A549 (cell line): ENCODE measurements around the gene GALNT18. TPM values are rescaled to one million over a fixed set of nuclear protein-coding genes. Genes with fewer than 3 reads are reported as not detected.

ENCODE experiments used
- ATAC-seq, 2 experiments: fragments of 200-7000 bp in 1 of 2; fragments of >200 bp in 1 of 2; cut with Nextera tagmentation in 1 of 2; cut with Tn5 transposase in 1 of 2; 3 replicates each; pipeline versions ENCODE4 v1.8.0 to v1.9.1; 2018 to 2020; ENCODE audit warnings: mild to moderate bottlenecking in 1 of 2, moderate library complexity in 1 of 2
- CTCF ChIA-PET: fragments of 300-600 bp; sonication (Branson Sonifier 250); formaldehyde crosslinking; extraction: SDS; loops from one replicate; lab custom pipeline; 2021; ENCODE audit warnings: antibody characterized with exemption, inconsistent platforms; lab: Yijun Ruan, JAX
- POLR2A ChIA-PET: fragments of 350-600 bp; formaldehyde crosslinking; extraction: SDS; loops from one replicate; lab custom pipeline; 2021; ENCODE audit warnings: antibody characterized with exemption, inconsistent platforms; lab: Yijun Ruan, JAX
- DNase-seq, 2 experiments: peaks; one replicate each; pipeline versions ENCODE4 v3.0.0 to v3.0.0-alpha.2; 2011 to 2016; ENCODE audit warnings: low read depth in 1 of 2, low spot score in 1 of 2
- FAIRE-seq: peaks from 2 replicates; lab custom pipeline; 2011; peaks lifted over from hg19 to GRCh38; lab: Jason Lieb, UNC
- H3K27ac ChIP-seq, 2 experiments: fragments of >200 bp; sonication (Bioruptor Twin); formaldehyde crosslinking; 3 replicates each; pipeline ENCODE4 v1.5.1; 2016 to 2017
- H3K4me1 ChIP-seq: fragments of >200 bp; sonication (Bioruptor Twin); formaldehyde crosslinking; 3 replicates; pipeline ENCODE4 v1.6.1; 2016
- H3K4me2 ChIP-seq: fragments of >200 bp; sonication (Bioruptor Twin); formaldehyde crosslinking; 3 replicates; pipeline ENCODE4 v1.6.1; 2016
- H3K4me3 ChIP-seq: fragments of >200 bp; sonication (Bioruptor Twin); formaldehyde crosslinking; 3 replicates; pipeline ENCODE4 v1.5.1; 2016
- H3K9me3 ChIP-seq: fragments of >200 bp; sonication (Bioruptor Twin); formaldehyde crosslinking; 3 replicates; pipeline ENCODE4 v1.6.1; 2016
- CBX8 ChIP-seq: fragments of 200-600 bp; sonication (generic); IDR thresholded peaks from 2 replicates; pipeline ENCODE4 v1.6.1; 2016
- EHMT2 ChIP-seq: fragments of 200-600 bp; sonication (generic); IDR thresholded peaks from 2 replicates; pipeline ENCODE4 v1.6.1; 2016; ENCODE audit warnings: antibody characterized with exemption, low read depth, mild to moderate bottlenecking, moderate library complexity
- FOSB ChIP-seq: fragments of 250-450 bp; sonication (Bioruptor Pico); IDR thresholded peaks from 2 replicates; pipeline ENCODE4 v1.5.0; 2020; ENCODE audit warnings: mild to moderate bottlenecking, moderate library complexity
- FOSL2 ChIP-seq, 2 experiments: fragments of 450-650 bp in 1 of 2; fragments of >200 bp in 1 of 2; sonication (Bioruptor Twin) in 1 of 2; formaldehyde crosslinking; IDR thresholded peaks; 2 replicates each; pipeline versions ENCODE4 v1.5.0 to v1.6.1; 2016 to 2020; ENCODE audit warnings: mild to moderate bottlenecking in 1 of 2, moderate library complexity in 1 of 2
- FOXS1 ChIP-seq: fragments of 250-450 bp; sonication (Bioruptor Pico); IDR thresholded peaks from 2 replicates; pipeline ENCODE4 v1.5.0; 2020; ENCODE audit warnings: mild to moderate bottlenecking, moderate library complexity
- HOXA7 ChIP-seq: fragments of 250-450 bp; sonication (Bioruptor Pico); IDR thresholded peaks from 2 replicates; pipeline ENCODE4 v1.5.0; 2020; ENCODE audit warnings: mild to moderate bottlenecking, moderate library complexity
- KDM5A ChIP-seq: fragments of 200-600 bp; sonication (generic); IDR thresholded peaks from 2 replicates; pipeline ENCODE4 v1.6.1; 2016; ENCODE audit warnings: antibody characterized with exemption, mild to moderate bottlenecking
- MYC ChIP-seq: IDR thresholded peaks from 2 replicates; pipeline ENCODE4 v1.6.1; 2012; ENCODE audit warnings: mild to moderate bottlenecking, inconsistent platforms, low read length, improper control_type of control experiment, borderline replicate concordance
- NPAS2 ChIP-seq: fragments of 250-450 bp; sonication (Bioruptor Pico); IDR thresholded peaks from 2 replicates; pipeline ENCODE4 v1.8.0; 2022; ENCODE audit warnings: mild to moderate bottlenecking, moderate library complexity, borderline replicate concordance
- RARB ChIP-seq: fragments of 250-450 bp; sonication (Bioruptor Pico); IDR thresholded peaks from 2 replicates; pipeline ENCODE4 v1.8.0; 2021; ENCODE audit warnings: mild to moderate bottlenecking, moderate library complexity
- RFX5 ChIP-seq: fragments of 450-650 bp; IDR thresholded peaks from 2 replicates; pipeline ENCODE4 v1.7.1; 2014; ENCODE audit warnings: antibody characterized with exemption, mild to moderate bottlenecking, moderate library complexity
- SREBF2 ChIP-seq: fragments of 450-650 bp; IDR thresholded peaks from 2 replicates; pipeline ENCODE4 v1.6.1; 2014; ENCODE audit warnings: mild to moderate bottlenecking, moderate library complexity
- ZFP36 ChIP-seq: fragments of 450-650 bp; IDR thresholded peaks from 2 replicates; pipeline ENCODE4 v1.6.1; 2014; ENCODE audit warnings: borderline replicate concordance; ENCODE audit not compliant: partially characterized antibody
- ZNF302 ChIP-seq: fragments of 250-450 bp; sonication (Bioruptor Pico); IDR thresholded peaks from 2 replicates; pipeline ENCODE4 v1.9.0; 2021; ENCODE audit warnings: inconsistent platforms, mild to moderate bottlenecking, moderate library complexity
- ZSCAN20 ChIP-seq: fragments of 250-450 bp; sonication (Bioruptor Pico); IDR thresholded peaks from 2 replicates; pipeline ENCODE4 v1.8.0; 2022; ENCODE audit warnings: mild to moderate bottlenecking, moderate library complexity
- WGBS: methylation state at CpG from one replicate; pipeline ENCODE4 v1.1.6; 2017; ENCODE audit errors: missing lambda C conversion rate; 5-methylcytosine and 5-hydroxymethylcytosine counted together
- polyA plus RNA-seq, 4 experiments: library from polyadenylated mRNA; depleted of rRNA in 3 of 4; stranded (reverse); fragments of >200 nt; fragmentation: RNase III in 1 of 4; extraction: RNeasy Plus Mini Kit Qiagen cat#74134 plus additional on column Dnase treatment in 1 of 4; gene quantifications; 2 replicates in 3 of 4; 3 replicates in 1 of 4; pipeline ENCODE4 v1.2.3, GENCODE V29; 2011 to 2017
- TF ChIP-seq, protein P1 (sequence below): fragments of 450-650 bp; IDR thresholded peaks from 2 replicates; pipeline ENCODE4 v1.6.1; 2014; ENCODE audit warnings: antibody characterized with exemption
- TF ChIP-seq, protein P2 (sequence below): fragments of >200 bp; sonication (Bioruptor Twin); formaldehyde crosslinking; IDR thresholded peaks from 3 replicates; pipeline ENCODE4 v1.5.1; 2016
- TF ChIP-seq, protein P3 (sequence below): fragments of >200 bp; sonication (Bioruptor Twin); formaldehyde crosslinking; IDR thresholded peaks from 3 replicates; pipeline ENCODE4 v1.6.1; 2016
- TF ChIP-seq, protein P4 (sequence below): fragments of >200 bp; sonication (Bioruptor Twin); formaldehyde crosslinking; IDR thresholded peaks from 2 replicates; pipeline ENCODE4 v1.6.1; 2016
- TF ChIP-seq, protein P5 (sequence below): IDR thresholded peaks from 2 replicates; pipeline ENCODE4 v1.6.1; 2012

Gene GALNT18
- polyA plus RNA-seq, 2 of the 4 experiments (the other 2 are of a cell fraction), result 6.7 to 16.1 TPM

DNA sequence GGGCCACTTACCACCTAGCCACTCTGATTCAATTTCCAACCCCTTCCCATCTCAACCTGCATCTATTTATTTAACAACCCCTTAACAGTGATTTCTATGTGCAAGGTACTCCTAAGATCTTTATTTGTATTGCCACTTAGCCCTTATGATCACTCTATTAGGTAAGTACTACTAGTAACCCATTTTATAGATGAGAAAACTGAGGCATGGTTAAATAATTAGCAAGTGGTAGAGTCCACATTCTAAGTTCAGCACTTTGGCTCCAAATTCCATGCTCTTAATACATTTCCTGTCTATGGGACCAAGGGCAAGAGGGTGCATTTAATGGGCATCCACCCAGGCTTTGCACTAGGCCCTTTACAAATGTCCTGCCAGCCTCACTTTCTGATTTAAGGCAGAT lies 230.6 kb downstream of the GALNT18 start:
- Histone ChIP-seq H3K4me1 (0 out of 3 replicates have a peak, but pooled peaks cover 9% of the 10 kb centered on the region), H3K9me3 (no peaks in the 10 kb centered on the region), H3K4me2 (no peak overlapping the region), H3K4me3 (no peak overlapping the region), H3K27ac (no peak overlapping the region)
- DNase-seq (no peak), ATAC-seq (no peak), FAIRE-seq (no peak)
- CTCF ChIA-PET, result no interaction called here
- POLR2A ChIA-PET, result no interaction called here
- TF ChIP-seq ZFP36 (no peak), ZSCAN20 (no peak), FOSL2 (IDR thresholded peaks at IDR 0.05) (no peak), FOSL2 (CRISPR knock-in tag; IDR thresholded peaks at IDR 0.05) (no peak), SREBF2 (no peak)
- TF ChIP-seq, protein P1, sequence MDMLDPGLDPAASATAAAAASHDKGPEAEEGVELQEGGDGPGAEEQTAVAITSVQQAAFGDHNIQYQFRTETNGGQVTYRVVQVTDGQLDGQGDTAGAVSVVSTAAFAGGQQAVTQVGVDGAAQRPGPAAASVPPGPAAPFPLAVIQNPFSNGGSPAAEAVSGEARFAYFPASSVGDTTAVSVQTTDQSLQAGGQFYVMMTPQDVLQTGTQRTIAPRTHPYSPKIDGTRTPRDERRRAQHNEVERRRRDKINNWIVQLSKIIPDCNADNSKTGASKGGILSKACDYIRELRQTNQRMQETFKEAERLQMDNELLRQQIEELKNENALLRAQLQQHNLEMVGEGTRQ, result no peak
- TF ChIP-seq, protein P2, sequence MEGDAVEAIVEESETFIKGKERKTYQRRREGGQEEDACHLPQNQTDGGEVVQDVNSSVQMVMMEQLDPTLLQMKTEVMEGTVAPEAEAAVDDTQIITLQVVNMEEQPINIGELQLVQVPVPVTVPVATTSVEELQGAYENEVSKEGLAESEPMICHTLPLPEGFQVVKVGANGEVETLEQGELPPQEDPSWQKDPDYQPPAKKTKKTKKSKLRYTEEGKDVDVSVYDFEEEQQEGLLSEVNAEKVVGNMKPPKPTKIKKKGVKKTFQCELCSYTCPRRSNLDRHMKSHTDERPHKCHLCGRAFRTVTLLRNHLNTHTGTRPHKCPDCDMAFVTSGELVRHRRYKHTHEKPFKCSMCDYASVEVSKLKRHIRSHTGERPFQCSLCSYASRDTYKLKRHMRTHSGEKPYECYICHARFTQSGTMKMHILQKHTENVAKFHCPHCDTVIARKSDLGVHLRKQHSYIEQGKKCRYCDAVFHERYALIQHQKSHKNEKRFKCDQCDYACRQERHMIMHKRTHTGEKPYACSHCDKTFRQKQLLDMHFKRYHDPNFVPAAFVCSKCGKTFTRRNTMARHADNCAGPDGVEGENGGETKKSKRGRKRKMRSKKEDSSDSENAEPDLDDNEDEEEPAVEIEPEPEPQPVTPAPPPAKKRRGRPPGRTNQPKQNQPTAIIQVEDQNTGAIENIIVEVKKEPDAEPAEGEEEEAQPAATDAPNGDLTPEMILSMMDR, result no peak

DNA sequence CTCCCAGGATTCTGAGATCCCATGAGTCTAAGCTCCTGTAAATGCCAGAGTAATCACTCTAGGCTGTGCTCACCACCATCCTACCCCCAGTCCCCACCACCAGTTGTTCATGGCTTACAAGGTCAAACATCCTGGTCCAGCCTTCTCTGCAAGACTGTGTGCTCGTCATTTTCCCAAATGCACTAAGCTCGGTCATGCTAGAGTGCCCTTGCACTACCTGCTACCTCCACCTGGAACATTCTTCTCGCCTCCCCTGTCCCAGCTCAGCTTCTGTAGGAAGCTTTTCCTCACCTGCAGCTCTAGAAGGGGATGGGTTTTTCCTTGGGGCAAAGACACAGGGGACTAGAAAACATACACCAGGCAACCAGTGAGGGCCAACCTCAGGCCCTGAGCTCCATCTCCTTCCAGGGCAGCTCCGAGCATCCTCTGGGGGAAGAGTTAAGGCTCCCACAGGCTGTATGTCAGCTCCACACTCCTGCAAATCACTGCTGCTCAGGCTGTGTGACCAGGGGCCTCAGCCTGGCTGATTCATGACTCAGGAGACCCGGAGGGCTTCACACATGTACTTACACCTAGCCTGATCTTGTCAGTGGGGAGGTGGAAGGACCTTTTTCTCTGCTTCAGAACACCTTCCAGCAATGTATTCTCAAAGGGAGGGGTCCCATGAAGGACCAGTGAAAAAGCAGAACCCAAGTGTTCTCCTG lies 231.6 kb downstream of the GALNT18 start:
- Histone ChIP-seq H3K4me1 (0 out of 3 replicates have a peak, but pooled peaks cover 8% of the 10 kb centered on the region), H3K4me3 (no peak overlapping the region), H3K4me2 (no peak overlapping the region), H3K9me3 (no peaks in the 10 kb centered on the region), H3K27ac (no peak overlapping the region)
- ATAC-seq (peak in 1 of 2 experiments; percentile 42; a peak in 2 of 6 replicates), DNase-seq (no peak), FAIRE-seq (no peak)
- CTCF ChIA-PET, result interaction anchor here (0.5 kb wide), 1 partner anchor 1363 kb away, joined by 3 read pairs; no protein-coding TSS in a partner anchor
- POLR2A ChIA-PET, result no interaction called here
- WGBS, result 90% methylated on average over 5 of the region's 5 CpGs
- TF ChIP-seq RFX5, result no peak
- TF ChIP-seq CBX8, result no peak
- TF ChIP-seq, protein P3, sequence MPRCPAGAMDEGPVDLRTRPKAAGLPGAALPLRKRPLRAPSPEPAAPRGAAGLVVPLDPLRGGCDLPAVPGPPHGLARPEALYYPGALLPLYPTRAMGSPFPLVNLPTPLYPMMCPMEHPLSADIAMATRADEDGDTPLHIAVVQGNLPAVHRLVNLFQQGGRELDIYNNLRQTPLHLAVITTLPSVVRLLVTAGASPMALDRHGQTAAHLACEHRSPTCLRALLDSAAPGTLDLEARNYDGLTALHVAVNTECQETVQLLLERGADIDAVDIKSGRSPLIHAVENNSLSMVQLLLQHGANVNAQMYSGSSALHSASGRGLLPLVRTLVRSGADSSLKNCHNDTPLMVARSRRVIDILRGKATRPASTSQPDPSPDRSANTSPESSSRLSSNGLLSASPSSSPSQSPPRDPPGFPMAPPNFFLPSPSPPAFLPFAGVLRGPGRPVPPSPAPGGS, result no peak
- no peak for TF ChIP-seq FOSB (CRISPR knock-in tag)
- no peak for TF ChIP-seq KDM5A
- TF ChIP-seq, protein P4, sequence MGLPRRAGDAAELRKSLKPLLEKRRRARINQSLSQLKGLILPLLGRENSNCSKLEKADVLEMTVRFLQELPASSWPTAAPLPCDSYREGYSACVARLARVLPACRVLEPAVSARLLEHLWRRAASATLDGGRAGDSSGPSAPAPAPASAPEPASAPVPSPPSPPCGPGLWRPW, result no peak
- no peak for TF ChIP-seq NPAS2 (CRISPR knock-in tag)
- TF ChIP-seq MYC, result no peak
- TF ChIP-seq, protein P5, sequence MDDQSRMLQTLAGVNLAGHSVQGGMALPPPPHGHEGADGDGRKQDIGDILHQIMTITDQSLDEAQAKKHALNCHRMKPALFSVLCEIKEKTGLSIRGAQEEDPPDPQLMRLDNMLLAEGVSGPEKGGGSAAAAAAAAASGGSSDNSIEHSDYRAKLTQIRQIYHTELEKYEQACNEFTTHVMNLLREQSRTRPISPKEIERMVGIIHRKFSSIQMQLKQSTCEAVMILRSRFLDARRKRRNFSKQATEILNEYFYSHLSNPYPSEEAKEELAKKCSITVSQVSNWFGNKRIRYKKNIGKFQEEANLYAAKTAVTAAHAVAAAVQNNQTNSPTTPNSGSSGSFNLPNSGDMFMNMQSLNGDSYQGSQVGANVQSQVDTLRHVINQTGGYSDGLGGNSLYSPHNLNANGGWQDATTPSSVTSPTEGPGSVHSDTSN, result no peak
- no peak for TF ChIP-seq HOXA7 (CRISPR knock-in tag)
- TF ChIP-seq RARB, result no peak
- no peak for TF ChIP-seq EHMT2
- TF ChIP-seq ZNF302 (CRISPR knock-in tag), result no peak
- no peak for TF ChIP-seq FOXS1 (CRISPR knock-in tag)
- TF ChIP-seq FOSL2 (IDR thresholded peaks at IDR 0.05), result no peak
- no peak for TF ChIP-seq FOSL2 (CRISPR knock-in tag; IDR thresholded peaks at IDR 0.05)
